ENCODE results near the gene RPP38. TPM values are rescaled to one million over a fixed set of nuclear protein-coding genes. Genes with fewer than 3 reads are reported as not detected.

RPP38 gene
- total and polyA plus RNA-seq, 10 of the 15 experiments (the other 5 are each of a cell fraction or from before 2014, with no cell fraction given): 13.0 to 40.9 (median 27.2) TPM

DNA sequence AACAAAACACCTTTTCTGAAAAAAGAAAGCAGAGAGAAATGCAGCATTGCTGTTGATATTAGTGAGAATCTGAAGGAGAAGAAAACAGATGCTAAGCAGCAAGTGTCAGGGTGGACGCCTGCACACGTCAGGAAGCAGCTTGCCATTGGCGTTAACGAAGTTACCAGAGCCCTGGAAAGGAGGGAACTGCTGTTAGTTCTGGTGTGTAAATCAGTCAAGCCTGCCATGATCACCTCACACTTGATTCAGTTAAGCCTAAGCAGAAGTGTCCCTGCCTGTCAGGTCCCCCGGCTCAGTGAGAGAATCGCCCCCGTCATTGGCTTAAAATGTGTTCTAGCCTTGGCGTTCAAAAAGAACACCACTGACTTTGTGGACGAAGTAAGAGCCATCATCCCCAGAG is 6.4 kb downstream of the RPP38 start:
- POLR2A ChIA-PET: no interaction called here
- no peaks in the 10 kb centered on the region for H3K27me3 ChIP-seq (replicated peaks in 1 of 2; ENCODE audit: control insufficient read depth in 2 of 2, insufficient read depth in 2 of 2, low read length in 1 of 2)
- ATAC-seq (no peak), DNase-seq (ENCODE audit: low read depth, low spot score) (no peak), FAIRE-seq (no peak)
- CTCF ChIA-PET: interaction anchor here (1.0 to 4.2 kb wide), 3 partner anchors 10 to 63 kb away, joined by 3 to 38 read pairs (median 4); partner anchors contain the start of gene NMT2
- intact Hi-C loops (cut with micrococcal nuclease; ENCODE audit: unreplicated experiment) (loop anchor here (10.0 kb wide), 1 partner anchor 219 kb away; no protein-coding TSS in a partner anchor), in situ Hi-C loops (cut with MboI) (no loop called here)
- no peak overlapping the region for H3K9ac ChIP-seq (ENCODE audit: control insufficient read depth, insufficient read depth, low read length)
- BruUV-seq (replicated peaks): no TSS peak
- RAD21 ChIA-PET (ENCODE audit: unreplicated experiment): no interaction called here
- H3K79me2 ChIP-seq (ENCODE audit: control insufficient read depth, insufficient read depth, low read length): peaks cover 23% of the 10 kb centered on the region
- H3K9me3 ChIP-seq (replicated peaks; ENCODE audit: control insufficient read depth, insufficient read depth, low read length): no peaks in the 10 kb centered on the region
- no peaks in the 10 kb centered on the region for H3K4me1 ChIP-seq (ENCODE audit: control insufficient read depth, insufficient read depth, low read length)
- H3K27ac ChIP-seq (ENCODE audit: control insufficient read depth, insufficient read depth): no peak overlapping the region
- SMC1A ChIA-PET (ENCODE audit: uncharacterized antibody, unreplicated experiment): interaction anchor here (1.7 kb wide), 1 partner anchor 19 kb away, joined by 3 read pairs; no protein-coding TSS in a partner anchor
- no peaks in the 10 kb centered on the region; the same call in 1 of the 2 replicates for H4K20me1 ChIP-seq (ENCODE audit: control insufficient read depth, insufficient read depth)
- WGBS (ENCODE audit: insufficient coverage, insufficient replicate concordance, low lambda C conversion rate, missing lambda C conversion rate): 96% methylated on average over 9 of the region's 9 CpGs
- TF ChIP-seq, protein P1, sequence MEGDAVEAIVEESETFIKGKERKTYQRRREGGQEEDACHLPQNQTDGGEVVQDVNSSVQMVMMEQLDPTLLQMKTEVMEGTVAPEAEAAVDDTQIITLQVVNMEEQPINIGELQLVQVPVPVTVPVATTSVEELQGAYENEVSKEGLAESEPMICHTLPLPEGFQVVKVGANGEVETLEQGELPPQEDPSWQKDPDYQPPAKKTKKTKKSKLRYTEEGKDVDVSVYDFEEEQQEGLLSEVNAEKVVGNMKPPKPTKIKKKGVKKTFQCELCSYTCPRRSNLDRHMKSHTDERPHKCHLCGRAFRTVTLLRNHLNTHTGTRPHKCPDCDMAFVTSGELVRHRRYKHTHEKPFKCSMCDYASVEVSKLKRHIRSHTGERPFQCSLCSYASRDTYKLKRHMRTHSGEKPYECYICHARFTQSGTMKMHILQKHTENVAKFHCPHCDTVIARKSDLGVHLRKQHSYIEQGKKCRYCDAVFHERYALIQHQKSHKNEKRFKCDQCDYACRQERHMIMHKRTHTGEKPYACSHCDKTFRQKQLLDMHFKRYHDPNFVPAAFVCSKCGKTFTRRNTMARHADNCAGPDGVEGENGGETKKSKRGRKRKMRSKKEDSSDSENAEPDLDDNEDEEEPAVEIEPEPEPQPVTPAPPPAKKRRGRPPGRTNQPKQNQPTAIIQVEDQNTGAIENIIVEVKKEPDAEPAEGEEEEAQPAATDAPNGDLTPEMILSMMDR (IDR thresholded peaks at IDR 0.05 in 2 of 3, conservative IDR thresholded peaks at IDR 0.05 in 1 of 3; ENCODE audit: control insufficient read depth in 2 of 3, extremely low read depth in 1 of 3, insufficient read depth in 1 of 3, low read depth in 3 of 3, low read length in 3 of 3): no peak
- no peak for TF ChIP-seq ATF7 (IDR thresholded peaks at IDR 0.05; ENCODE audit: low read depth)
- no peak overlapping the region for H3K4me3 ChIP-seq
- H2AFZ ChIP-seq (ENCODE audit: control insufficient read depth, low read depth, low read length): no peak overlapping the region
- no peak overlapping the region for H3K4me2 ChIP-seq (ENCODE audit: control insufficient read depth, insufficient read depth)
- H3K36me3 ChIP-seq (ENCODE audit: control insufficient read depth in 2 of 2, insufficient read depth in 2 of 2, low read length in 1 of 2): peaks cover 2 to 12% of the 10 kb centered on the region in 2 experiments; a peak in 3 of 4 replicates
